ENCODE measurements around the gene FMNL2. TPM values are rescaled to one million over a fixed set of nuclear protein-coding genes. Genes with fewer than 3 reads are reported as not detected.

FMNL2 gene
- total and polyA plus RNA-seq, 2 of the 4 experiments (the other 2 are of a cell fraction), result 10.9 to 11.4 TPM

DNA sequence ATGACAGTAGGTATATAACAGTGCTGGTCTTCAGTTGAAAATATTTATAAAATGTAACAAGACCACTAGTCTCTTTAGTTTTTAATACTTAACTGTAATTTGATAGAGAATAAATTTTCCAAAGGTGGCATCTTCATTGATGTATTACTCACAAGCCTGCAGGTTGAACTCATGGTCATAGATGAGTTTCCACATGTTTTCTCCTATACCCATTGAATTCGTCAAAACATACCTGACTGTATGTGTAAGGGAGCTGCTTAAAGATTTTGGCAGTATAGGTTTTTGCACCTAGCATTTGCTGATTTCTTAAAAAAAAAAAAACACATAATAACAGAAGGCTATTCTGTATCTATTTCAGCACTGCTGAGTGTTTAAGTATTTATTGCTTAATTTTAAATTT lies 112.9 kb downstream of the FMNL2 start:
- Histone ChIP-seq H3K4ac (ENCODE audit: low read depth, low read length) (no peak overlapping the region), H2AFZ (replicated peaks; ENCODE audit: low read length, poor library complexity) (no peak overlapping the region), H3K9me1 (ENCODE audit: insufficient read depth, low read length) (no peaks in the 10 kb centered on the region; the same call in 1 of the 2 replicates), H3K36me3 (ENCODE audit: control insufficient read depth, insufficient read depth, low read length) (no peaks in the 10 kb centered on the region), H2BK5ac (ENCODE audit: low read depth, low read length, poor library complexity, severe bottlenecking) (no peak overlapping the region), H2BK15ac (ENCODE audit: low read depth, low read length) (no peak overlapping the region), H3K18ac (ENCODE audit: low read depth, low read length) (no peak overlapping the region), H3K4me3 (ENCODE audit: insufficient read depth, low read depth, low read length) (no peak overlapping the region), H3K23ac (ENCODE audit: low read depth, low read length) (no peak overlapping the region), H4K8ac (ENCODE audit: low read depth in 2 of 2, low read length in 2 of 2) (no peak overlapping the region), H3K27me3 (ENCODE audit: control insufficient read depth, insufficient read depth, low read length) (no peaks in the 10 kb centered on the region), H4K91ac (ENCODE audit: insufficient read depth, low read depth, low read length) (no peak overlapping the region), H3K9me3 (ENCODE audit: control insufficient read depth, insufficient read depth, low read length) (no peaks in the 10 kb centered on the region), H2BK120ac (ENCODE audit: low read depth, low read length) (no peak overlapping the region), H4K5ac (ENCODE audit: low read depth, low read length) (no peak overlapping the region), H2BK20ac (ENCODE audit: low read depth, low read length) (no peak overlapping the region), H3K14ac (replicated peaks; ENCODE audit: low read depth, low read length) (no peak overlapping the region), H4K20me1 (ENCODE audit: insufficient read depth, low read length) (peaks cover 6% of the 10 kb centered on the region; the same call in 1 of the 2 replicates), H2AK9ac (replicated peaks; ENCODE audit: low read depth, low read length, poor library complexity) (no peak overlapping the region), H2AK5ac (ENCODE audit: low read depth, low read length) (no peak overlapping the region), H3K27ac (ENCODE audit: insufficient read depth, low read length) (no peak overlapping the region), H3K4me1 (ENCODE audit: control insufficient read depth, insufficient read depth, low read length) (0 out of 2 replicates have a peak, but pooled peaks cover 2% of the 10 kb centered on the region), H3K79me1 (ENCODE audit: low read depth in 1 of 2, low read length in 2 of 2) (peaks cover 24 to 35% of the 10 kb centered on the region in 2 experiments), H3K56ac (ENCODE audit: extremely low read depth, insufficient read depth, low read length) (no peak overlapping the region), H3K9ac (ENCODE audit: low read depth, low read length) (no peak overlapping the region), H3K4me2 (ENCODE audit: low read depth, low read length) (no peak overlapping the region)
- DNase-seq (no peak), ATAC-seq (ENCODE audit: low read depth) (no peak)
- CTCF ChIA-PET, result no interaction called here
- no TSS peak for BruUV-seq (replicated peaks)
- no peak for TF ChIP-seq CHD1 (IDR thresholded peaks at IDR 0.05; ENCODE audit: low read depth, low read length)
- no peak for TF ChIP-seq POLR2A (IDR thresholded peaks at IDR 0.05; ENCODE audit: low read depth, low read length)
- no peak for TF ChIP-seq NFE2L2 (IDR thresholded peaks at IDR 0.05; ENCODE audit: low read depth, low read length)
- TF ChIP-seq FOS (IDR thresholded peaks at IDR 0.05; ENCODE audit: low read depth, low read length), result no peak
- TF ChIP-seq, protein P1, sequence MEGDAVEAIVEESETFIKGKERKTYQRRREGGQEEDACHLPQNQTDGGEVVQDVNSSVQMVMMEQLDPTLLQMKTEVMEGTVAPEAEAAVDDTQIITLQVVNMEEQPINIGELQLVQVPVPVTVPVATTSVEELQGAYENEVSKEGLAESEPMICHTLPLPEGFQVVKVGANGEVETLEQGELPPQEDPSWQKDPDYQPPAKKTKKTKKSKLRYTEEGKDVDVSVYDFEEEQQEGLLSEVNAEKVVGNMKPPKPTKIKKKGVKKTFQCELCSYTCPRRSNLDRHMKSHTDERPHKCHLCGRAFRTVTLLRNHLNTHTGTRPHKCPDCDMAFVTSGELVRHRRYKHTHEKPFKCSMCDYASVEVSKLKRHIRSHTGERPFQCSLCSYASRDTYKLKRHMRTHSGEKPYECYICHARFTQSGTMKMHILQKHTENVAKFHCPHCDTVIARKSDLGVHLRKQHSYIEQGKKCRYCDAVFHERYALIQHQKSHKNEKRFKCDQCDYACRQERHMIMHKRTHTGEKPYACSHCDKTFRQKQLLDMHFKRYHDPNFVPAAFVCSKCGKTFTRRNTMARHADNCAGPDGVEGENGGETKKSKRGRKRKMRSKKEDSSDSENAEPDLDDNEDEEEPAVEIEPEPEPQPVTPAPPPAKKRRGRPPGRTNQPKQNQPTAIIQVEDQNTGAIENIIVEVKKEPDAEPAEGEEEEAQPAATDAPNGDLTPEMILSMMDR (conservative IDR thresholded peaks at IDR 0.05; ENCODE audit: low read depth, low read length), result no peak
- TF ChIP-seq MXI1 (IDR thresholded peaks at IDR 0.05; ENCODE audit: borderline replicate concordance, low read depth, low read length), result no peak
- TF ChIP-seq, protein P2, sequence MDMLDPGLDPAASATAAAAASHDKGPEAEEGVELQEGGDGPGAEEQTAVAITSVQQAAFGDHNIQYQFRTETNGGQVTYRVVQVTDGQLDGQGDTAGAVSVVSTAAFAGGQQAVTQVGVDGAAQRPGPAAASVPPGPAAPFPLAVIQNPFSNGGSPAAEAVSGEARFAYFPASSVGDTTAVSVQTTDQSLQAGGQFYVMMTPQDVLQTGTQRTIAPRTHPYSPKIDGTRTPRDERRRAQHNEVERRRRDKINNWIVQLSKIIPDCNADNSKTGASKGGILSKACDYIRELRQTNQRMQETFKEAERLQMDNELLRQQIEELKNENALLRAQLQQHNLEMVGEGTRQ (IDR thresholded peaks at IDR 0.05; ENCODE audit: low read depth, low read length), result no peak
- no peak for TF ChIP-seq MAFK (IDR thresholded peaks at IDR 0.05; ENCODE audit: low read depth, low read length)
- TF ChIP-seq RAD21 (IDR thresholded peaks at IDR 0.05; ENCODE audit: low read length), result no peak
- no peak for TF ChIP-seq CEBPB (IDR thresholded peaks at IDR 0.05; ENCODE audit: low read depth, low read length)
- no peak for TF ChIP-seq SMC3 (IDR thresholded peaks at IDR 0.05; ENCODE audit: low read depth, low read length)
- in situ Hi-C loops (cut with MboI; ENCODE audit: low sequenced_read_pairs), result no loop called here
- POLR2A ChIA-PET (ENCODE audit: unreplicated experiment), result no interaction called here
- intact Hi-C loops (cut with micrococcal nuclease), result no loop called here
- no CpG with 5 or more reads among the region's 1 CpG for WGBS, 2 experiments (ENCODE audit: extremely low coverage in 2 of 2, insufficient read length in 1 of 2)
- dilution Hi-C loops (cut with HindIII; ENCODE audit: low sequenced_read_pairs, unreplicated experiment), result no loop called here

All from IMR-90 (cell line).